Common myeloid progenitor, CD34-positive (primary cell): ENCODE measurements around the gene GPC5.
A peak's percentile ranks its signal among the peaks of the same experiment; 100 is the strongest.
"Not testable (repeated sequence)": the region's sequence is repeated elsewhere in the genome, so short reads cannot be mapped to it uniquely, and the experiment has no call there.

Experiments
- CTCF ChIA-PET: fragments of 350-600 bp; sonication (Branson Sonifier 250); formaldehyde crosslinking; loops from one replicate; lab custom pipeline; 2021; ENCODE audit warnings: antibody characterized with exemption; lab: Charles Lee
- POLR2A ChIA-PET: fragments of 350-600 bp; sonication (Branson Sonifier 250); formaldehyde crosslinking; loops from one replicate; lab custom pipeline; 2021; ENCODE audit warnings: antibody characterized with exemption; lab: Charles Lee
- DNase-seq, 3 donors: peaks; one replicate each; pipeline versions ENCODE4 v3.0.0 to v3.0.0-alpha.2; 2013
- H3K27ac ChIP-seq, 2 experiments: 1 replicate in 1 of 2; 2 replicates in 1 of 2; pipeline ENCODE4 v1.7.0; 2013; ENCODE audit warnings: inconsistent platforms in 2 of 2, low read length in 2 of 2, mild to moderate bottlenecking in 2 of 2, low read depth in 1 of 2, moderate library complexity in 1 of 2; ENCODE audit not compliant: severe bottlenecking in 2 of 2, insufficient read depth in 1 of 2, poor library complexity in 1 of 2
- H3K27me3 ChIP-seq, 5 experiments: replicated peaks in 2 of 5; 1 replicate in 3 of 5; 2 replicates in 2 of 5; pipeline versions ENCODE4 v1.6.1 to v1.7.0; 2013; ENCODE audit warnings: low read length in 4 of 5, mild to moderate bottlenecking in 2 of 5, moderate library complexity in 2 of 5, inconsistent platforms in 1 of 5; ENCODE audit not compliant: insufficient read depth in 5 of 5, control insufficient read depth in 4 of 5
- H3K36me3 ChIP-seq, 4 experiments: 1 replicate in 2 of 4; 2 replicates in 2 of 4; pipeline versions ENCODE4 v1.6.1 to v1.7.0; 2013; ENCODE audit warnings: low read length in 3 of 4, control low read depth in 1 of 4, mild to moderate bottlenecking in 1 of 4; ENCODE audit not compliant: control insufficient read depth in 4 of 4, insufficient read depth in 4 of 4
- H3K4me1 ChIP-seq, 4 experiments: 1 replicate in 3 of 4; 2 replicates in 1 of 4; pipeline versions ENCODE4 v1.6.1 to v1.7.1; 2013; ENCODE audit warnings: low read length in 3 of 4, mild to moderate bottlenecking in 3 of 4, control low read depth in 1 of 4, inconsistent platforms in 1 of 4, moderate library complexity in 1 of 4; ENCODE audit not compliant: control insufficient read depth in 4 of 4, insufficient read depth in 4 of 4; ENCODE audit errors: control extremely low read depth in 1 of 4
- H3K4me3 ChIP-seq, 7 experiments: 1 replicate in 4 of 7; 2 replicates in 3 of 7; pipeline versions ENCODE4 v1.5.1 to v1.7.0; 2013; ENCODE audit warnings: mild to moderate bottlenecking in 7 of 7, low read length in 6 of 7, moderate library complexity in 6 of 7, inconsistent platforms in 2 of 7, low read depth in 2 of 7, control low read depth in 1 of 7; ENCODE audit not compliant: insufficient read depth in 4 of 7, control insufficient read depth in 1 of 7; ENCODE audit errors: extremely low read depth in 1 of 7
- H3K9me3 ChIP-seq, 5 experiments: 1 replicate in 4 of 5; 2 replicates in 1 of 5; pipeline versions ENCODE4 v1.6.1 to v1.7.1; 2013; ENCODE audit warnings: low read length in 4 of 5, mild to moderate bottlenecking in 2 of 5, inconsistent platforms in 1 of 5, low read depth in 1 of 5, moderate library complexity in 1 of 5; ENCODE audit not compliant: control insufficient read depth in 4 of 5, insufficient read depth in 2 of 5; ENCODE audit errors: control extremely low read depth in 1 of 5
- WGBS: methylation state at CpG from one replicate; pipeline ENCODE4 v1.1.5; 2013; ENCODE audit not compliant: insufficient coverage; 5-methylcytosine and 5-hydroxymethylcytosine counted together

The GPC5 gene

GRCh38 chr13:92896842-92897241 lies 1498.4 kb downstream of the GPC5 start:
- H3K4me1 ChIP-seq: no peaks in the 10 kb centered on the region
- no peak overlapping the region for H3K27ac ChIP-seq
- no peaks in the 10 kb centered on the region for H3K27me3 ChIP-seq
- 100% methylated on average over 1 of the region's 2 CpGs for WGBS
- DNase-seq: peak in 1 of 3 donors; percentile 7
- H3K4me3 ChIP-seq: no peak overlapping the region
- H3K9me3 ChIP-seq: peaks cover 0 to 2% (median 0%) of the 10 kb centered on the region in 5 experiments
- H3K36me3 ChIP-seq: no peaks in the 10 kb centered on the region
- POLR2A ChIA-PET: no interaction called here
- CTCF ChIA-PET: interaction anchor here (1.0 kb wide), 1 partner anchor 8 kb away, joined by 4 read pairs; no protein-coding TSS in a partner anchor

GRCh38 chr13:92898946-92899345 lies 1500.5 kb downstream of the GPC5 start:
- H3K4me1 ChIP-seq, DNase-seq, H3K9me3 ChIP-seq, H3K27ac ChIP-seq, H3K27me3 ChIP-seq, H3K36me3 ChIP-seq, H3K4me3 ChIP-seq, CTCF ChIA-PET, POLR2A ChIA-PET: not testable (repeated sequence)

GRCh38 chr13:92900446-92900845 lies 1502.0 kb downstream of the GPC5 start:
- Histone ChIP-seq H3K4me3 (no peak overlapping the region), H3K36me3 (no peaks in the 10 kb centered on the region), H3K4me1 (no peaks in the 10 kb centered on the region), H3K27me3 (no peaks in the 10 kb centered on the region), H3K9me3 (peaks cover 0 to 4% (median 0%) of the 10 kb centered on the region in 5 experiments), H3K27ac (no peak overlapping the region)
- ChIA-PET CTCF (interaction anchor here (1.2 kb wide), 1 partner anchor 14 kb away, joined by 3 read pairs; no protein-coding TSS in a partner anchor), POLR2A (no interaction called here)
- WGBS: 100% methylated on average over 1 of the region's 3 CpGs
- DNase-seq: no peak

- ChIA-PET CTCF (interaction anchor here (0.9 kb wide), 1 partner anchor 174 kb away, joined by 3 read pairs; no protein-coding TSS in a partner anchor), POLR2A (no interaction called here)
- DNase-seq: no peak
- Histone ChIP-seq H3K27me3 (no peaks in the 10 kb centered on the region), H3K4me3 (no peak overlapping the region), H3K4me1 (no peaks in the 10 kb centered on the region), H3K36me3 (no peaks in the 10 kb centered on the region), H3K9me3 (peaks cover 0 to 4% (median 0%) of the 10 kb centered on the region in 5 experiments), H3K27ac (no peak overlapping the region)
- 86% methylated on average over 2 of the region's 5 CpGs for WGBS
Observed at GRCh38 chr13:92901739-92902138, 1503.3 kb downstream of the GPC5 start.

GRCh38 chr13:92912629-92913028 lies 1514.2 kb downstream of the GPC5 start:
- DNase-seq: no peak

GRCh38 chr13:92913840-92914239 lies 1515.4 kb downstream of the GPC5 start:
- no peaks in the 10 kb centered on the region for H3K36me3 ChIP-seq
- POLR2A ChIA-PET: no interaction called here
- no peak overlapping the region for H3K27ac ChIP-seq
- H3K9me3 ChIP-seq: no peaks in the 10 kb centered on the region
- H3K4me3 ChIP-seq: no peak overlapping the region
- no peaks in the 10 kb centered on the region for H3K4me1 ChIP-seq
- H3K27me3 ChIP-seq: no peaks in the 10 kb centered on the region
- CTCF ChIA-PET: no interaction called here
- DNase-seq: no peak
- WGBS: no CpG with 5 or more reads among the region's 1 CpG

More at GRCh38 chr13:92912629-92913028, 1514.2 kb downstream of the GPC5 start:
- Histone ChIP-seq H3K36me3 (no peaks in the 10 kb centered on the region), H3K27me3 (no peaks in the 10 kb centered on the region), H3K9me3 (no peaks in the 10 kb centered on the region), H3K4me3 (no peak overlapping the region), H3K27ac (no peak overlapping the region), H3K4me1 (no peaks in the 10 kb centered on the region)
- POLR2A ChIA-PET: no interaction called here
- CTCF ChIA-PET: no interaction called here
- WGBS: 100% methylated on average over 1 of the region's 1 CpG
